ENCODE measurements around the gene MRPL19. TPM values are rescaled to one million over a fixed set of nuclear protein-coding genes. Genes with fewer than 3 reads are reported as not detected.
A peak's percentile ranks its signal among the peaks of the same experiment; 100 is the strongest.

Gene MRPL19
- total and polyA plus RNA-seq, 10 of the 15 experiments (the other 5 are each of a cell fraction or from before 2014, with no cell fraction given), result 13.1 to 99.0 (median 56.6) TPM

DNA sequence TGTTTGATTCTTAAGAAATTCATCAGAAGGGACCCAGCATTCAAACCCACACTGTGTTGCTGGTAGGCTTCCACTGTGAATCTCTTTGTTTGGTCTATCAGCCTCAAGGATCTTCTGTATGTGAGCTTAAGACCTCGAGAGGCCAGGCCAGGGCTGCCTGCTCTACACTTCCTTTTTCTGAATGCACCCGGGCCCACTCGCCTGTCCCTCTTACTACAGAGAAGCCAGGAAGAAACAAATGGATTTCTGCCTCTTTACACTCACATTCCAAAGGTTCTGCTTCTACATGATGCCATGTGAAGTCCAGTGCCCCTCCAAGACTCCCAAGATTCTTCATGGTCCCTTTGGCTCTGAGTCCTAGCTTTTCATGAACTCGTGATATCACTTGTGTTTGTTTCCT lies 25.4 kb upstream of the MRPL19 start:
- H3K27me3 ChIP-seq (replicated peaks in 1 of 2; ENCODE audit: control insufficient read depth in 2 of 2, insufficient read depth in 2 of 2, low read length in 1 of 2), result peaks cover 0 to 2% of the 10 kb centered on the region in 2 experiments; a peak in 2 of 4 replicates
- in situ Hi-C loops (cut with MboI) (no loop called here), intact Hi-C loops (cut with micrococcal nuclease; ENCODE audit: unreplicated experiment) (loop anchor here (10.0 kb wide), 1 partner anchor 926 kb away; no protein-coding TSS in a partner anchor)
- TF ChIP-seq SPI1 (IDR thresholded peaks at IDR 0.05; ENCODE audit: borderline replicate concordance, insufficient read depth, low read depth, low read length) (peak; percentile 23; the same call in 1 of the 2 replicates), YBX1 (IDR thresholded peaks at IDR 0.05) (no peak)
- SMC1A ChIA-PET (ENCODE audit: uncharacterized antibody, unreplicated experiment), result interaction anchor here (1.2 to 1.6 kb wide), 3 partner anchors 11 to 19 kb away, joined by 3 to 4 read pairs (median 3); no protein-coding TSS in a partner anchor
- H3K9ac ChIP-seq (ENCODE audit: control insufficient read depth, insufficient read depth, low read length), result no peak overlapping the region
- FAIRE-seq (no peak), ATAC-seq (no peak), DNase-seq (ENCODE audit: low read depth, low spot score) (no peak)
- H3K4me2 ChIP-seq (ENCODE audit: control insufficient read depth, insufficient read depth), result no peak overlapping the region
- H3K79me2 ChIP-seq (ENCODE audit: control insufficient read depth, insufficient read depth, low read length), result no peaks in the 10 kb centered on the region
- no peak overlapping the region for H2AFZ ChIP-seq (ENCODE audit: control insufficient read depth, low read depth, low read length)
- BruUV-seq (replicated peaks), result no TSS peak
- H3K27ac ChIP-seq (ENCODE audit: control insufficient read depth, insufficient read depth), result no peak overlapping the region
- CTCF ChIA-PET, result interaction anchor here (0.6 to 4.2 kb wide), 3 partner anchors 12 to 201 kb away, joined by 3 to 24 read pairs (median 4); no protein-coding TSS in a partner anchor
- WGBS (ENCODE audit: insufficient coverage, insufficient replicate concordance, low lambda C conversion rate, missing lambda C conversion rate), result 0% methylated on average over 4 of the region's 4 CpGs
- POLR2A ChIA-PET, result no interaction called here
- no peak overlapping the region for H3K4me3 ChIP-seq
- H3K36me3 ChIP-seq (ENCODE audit: control insufficient read depth in 2 of 2, insufficient read depth in 2 of 2, low read length in 1 of 2), result no peaks in the 10 kb centered on the region
- RAD21 ChIA-PET (ENCODE audit: unreplicated experiment), result interaction anchor here (2.1 kb wide), 1 partner anchor 13 kb away, joined by 5 read pairs; no protein-coding TSS in a partner anchor
- H4K20me1 ChIP-seq (ENCODE audit: control insufficient read depth, insufficient read depth), result no peaks in the 10 kb centered on the region
- H3K9me3 ChIP-seq (replicated peaks; ENCODE audit: control insufficient read depth, insufficient read depth, low read length), result no peaks in the 10 kb centered on the region; the same call in 2 of the 3 replicates
- H3K4me1 ChIP-seq (ENCODE audit: control insufficient read depth, insufficient read depth, low read length), result no peaks in the 10 kb centered on the region

DNA sequence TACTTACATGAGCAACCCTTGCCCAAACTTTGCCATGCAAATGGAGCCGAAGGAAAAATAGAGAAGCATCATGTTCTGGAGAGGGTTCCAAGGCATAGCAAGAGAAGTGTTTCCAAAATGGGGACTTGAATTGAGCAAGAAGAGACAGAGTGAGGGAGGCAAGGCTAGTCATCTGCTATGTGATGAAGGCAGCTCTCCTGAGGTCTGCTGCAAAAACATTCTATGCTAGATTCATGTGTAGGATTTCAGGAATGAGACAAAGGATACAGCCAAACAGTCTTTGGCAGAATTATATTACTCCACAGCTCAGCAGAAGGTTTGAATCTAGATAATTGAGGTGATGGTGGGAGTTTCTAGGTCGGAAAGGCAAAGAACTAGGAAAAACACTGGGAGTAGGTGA lies 24.1 kb upstream of the MRPL19 start:
- in situ Hi-C loops (cut with MboI), result no loop called here
- H3K9me3 ChIP-seq (replicated peaks; ENCODE audit: control insufficient read depth, insufficient read depth, low read length), result no peaks in the 10 kb centered on the region
- no peak overlapping the region for H3K4me2 ChIP-seq (ENCODE audit: control insufficient read depth, insufficient read depth)
- FAIRE-seq, result no peak
- ChIA-PET SMC1A (ENCODE audit: uncharacterized antibody, unreplicated experiment) (no interaction called here), RAD21 (ENCODE audit: unreplicated experiment) (interaction anchor here (2.1 kb wide), 1 partner anchor 14 kb away, joined by 5 read pairs; no protein-coding TSS in a partner anchor), CTCF (interaction anchor here (1.2 to 1.5 kb wide), 2 partner anchors 18 to 703 kb away, joined by 4 read pairs; no protein-coding TSS in a partner anchor), POLR2A (no interaction called here)
- H2AFZ ChIP-seq (ENCODE audit: control insufficient read depth, low read depth, low read length), result no peak overlapping the region
- no TSS peak for BruUV-seq (replicated peaks)
- intact Hi-C loops (cut with micrococcal nuclease; ENCODE audit: unreplicated experiment), result loop anchor here (10.0 kb wide), 1 partner anchor 928 kb away; no protein-coding TSS in a partner anchor
- ATAC-seq, result no peak
- DNase-seq (ENCODE audit: low read depth, low spot score), result no peak
- WGBS (ENCODE audit: insufficient coverage, insufficient replicate concordance, low lambda C conversion rate, missing lambda C conversion rate), result 20% methylated on average over 2 of the region's 2 CpGs
- H3K9ac ChIP-seq (ENCODE audit: control insufficient read depth, insufficient read depth, low read length), result no peak overlapping the region
- H3K4me1 ChIP-seq (ENCODE audit: control insufficient read depth, insufficient read depth, low read length), result no peaks in the 10 kb centered on the region
- no peaks in the 10 kb centered on the region for H4K20me1 ChIP-seq (ENCODE audit: control insufficient read depth, insufficient read depth)
- no peak overlapping the region for H3K27ac ChIP-seq (ENCODE audit: control insufficient read depth, insufficient read depth)
- no peaks in the 10 kb centered on the region for H3K79me2 ChIP-seq (ENCODE audit: control insufficient read depth, insufficient read depth, low read length)
- H3K27me3 ChIP-seq (replicated peaks in 1 of 2; ENCODE audit: control insufficient read depth in 2 of 2, insufficient read depth in 2 of 2, low read length in 1 of 2), result peaks cover 0 to 2% of the 10 kb centered on the region in 2 experiments; a peak in 2 of 4 replicates
- H3K36me3 ChIP-seq (ENCODE audit: control insufficient read depth in 2 of 2, insufficient read depth in 2 of 2, low read length in 1 of 2), result no peaks in the 10 kb centered on the region
- H3K4me3 ChIP-seq, result no peak overlapping the region
- TF ChIP-seq PAX5 (IDR thresholded peaks at IDR 0.05; ENCODE audit: borderline replicate concordance, low read depth, low read length), result no peak
- TF ChIP-seq STAT1 (conservative IDR thresholded peaks at IDR 0.05), result no peak
- no peak for TF ChIP-seq MYB (IDR thresholded peaks at IDR 0.05; ENCODE audit: borderline replicate concordance, low read depth, low read length)
- no peak for TF ChIP-seq BACH1 (IDR thresholded peaks at IDR 0.05; ENCODE audit: borderline replicate concordance)
- no peak for TF ChIP-seq HDAC2 (IDR thresholded peaks at IDR 0.05)
- no peak for TF ChIP-seq SRF (IDR thresholded peaks at IDR 0.05; ENCODE audit: low read depth in 2 of 2, low read length in 2 of 2)
- TF ChIP-seq KLF5 (IDR thresholded peaks at IDR 0.05; ENCODE audit: partially characterized antibody), result no peak
- no peak for TF ChIP-seq REST (IDR thresholded peaks at IDR 0.05; ENCODE audit: low read depth, low read length)
- no peak for TF ChIP-seq POU2F2 (IDR thresholded peaks at IDR 0.05; ENCODE audit: borderline replicate concordance, low read depth, low read length)
- TF ChIP-seq, protein P1, sequence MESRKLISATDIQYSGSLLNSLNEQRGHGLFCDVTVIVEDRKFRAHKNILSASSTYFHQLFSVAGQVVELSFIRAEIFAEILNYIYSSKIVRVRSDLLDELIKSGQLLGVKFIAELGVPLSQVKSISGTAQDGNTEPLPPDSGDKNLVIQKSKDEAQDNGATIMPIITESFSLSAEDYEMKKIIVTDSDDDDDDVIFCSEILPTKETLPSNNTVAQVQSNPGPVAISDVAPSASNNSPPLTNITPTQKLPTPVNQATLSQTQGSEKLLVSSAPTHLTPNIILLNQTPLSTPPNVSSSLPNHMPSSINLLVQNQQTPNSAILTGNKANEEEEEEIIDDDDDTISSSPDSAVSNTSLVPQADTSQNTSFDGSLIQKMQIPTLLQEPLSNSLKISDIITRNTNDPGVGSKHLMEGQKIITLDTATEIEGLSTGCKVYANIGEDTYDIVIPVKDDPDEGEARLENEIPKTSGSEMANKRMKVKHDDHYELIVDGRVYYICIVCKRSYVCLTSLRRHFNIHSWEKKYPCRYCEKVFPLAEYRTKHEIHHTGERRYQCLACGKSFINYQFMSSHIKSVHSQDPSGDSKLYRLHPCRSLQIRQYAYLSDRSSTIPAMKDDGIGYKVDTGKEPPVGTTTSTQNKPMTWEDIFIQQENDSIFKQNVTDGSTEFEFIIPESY (IDR thresholded peaks at IDR 0.05), result no peak
- TF ChIP-seq TCF12 (IDR thresholded peaks at IDR 0.05; ENCODE audit: low read depth, low read length), result no peak
